Measurements from ENCODE around the gene CAPZB.

Gene CAPZB

DNA sequence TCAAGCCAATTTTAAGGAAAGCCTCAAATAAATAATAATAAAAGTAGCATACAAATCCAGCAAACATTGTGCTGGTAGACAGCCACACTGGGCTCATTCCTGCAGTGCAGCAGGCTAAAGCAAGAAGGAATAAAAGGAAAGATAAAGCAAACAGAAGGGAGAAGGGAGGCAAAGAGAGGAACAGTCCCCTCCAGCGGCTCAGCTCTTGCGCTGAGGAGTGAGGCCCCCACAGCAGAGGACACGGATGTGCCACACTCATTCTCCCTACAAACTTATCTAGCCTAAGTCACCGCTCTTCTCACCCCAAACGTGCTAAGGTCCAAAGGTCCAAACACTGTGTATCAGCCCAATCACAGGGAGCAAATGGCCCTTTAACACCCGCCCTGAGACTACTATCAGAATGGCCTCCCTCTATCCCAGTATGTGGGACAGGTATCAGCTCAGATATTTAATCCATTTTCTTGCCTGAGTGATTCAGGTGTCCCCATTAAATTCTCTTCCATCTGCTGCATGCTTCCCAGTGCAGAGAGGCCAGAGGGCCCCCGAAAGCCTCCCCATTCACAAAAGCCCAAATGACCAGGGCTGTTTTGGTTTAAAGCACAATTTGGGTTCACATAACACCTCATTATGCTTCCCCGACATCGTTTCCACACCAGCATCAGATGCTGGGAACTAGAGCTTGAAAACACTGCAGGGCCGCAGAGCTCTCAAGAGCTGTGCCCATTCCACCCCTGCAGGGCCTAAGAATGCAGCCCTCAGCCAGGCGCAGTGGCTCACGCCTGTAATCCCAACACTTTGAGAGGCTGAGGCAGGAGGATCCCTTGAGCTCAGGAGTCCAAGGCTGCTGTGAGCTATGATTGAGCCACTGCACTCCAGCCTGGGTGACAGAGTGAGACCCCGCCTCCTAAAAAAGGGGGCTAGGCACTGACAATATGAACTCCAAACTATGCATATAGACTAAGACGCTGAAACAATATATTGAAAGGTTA is 17.8 kb downstream of the CAPZB start:
- DNase-seq = no peak

DNA sequence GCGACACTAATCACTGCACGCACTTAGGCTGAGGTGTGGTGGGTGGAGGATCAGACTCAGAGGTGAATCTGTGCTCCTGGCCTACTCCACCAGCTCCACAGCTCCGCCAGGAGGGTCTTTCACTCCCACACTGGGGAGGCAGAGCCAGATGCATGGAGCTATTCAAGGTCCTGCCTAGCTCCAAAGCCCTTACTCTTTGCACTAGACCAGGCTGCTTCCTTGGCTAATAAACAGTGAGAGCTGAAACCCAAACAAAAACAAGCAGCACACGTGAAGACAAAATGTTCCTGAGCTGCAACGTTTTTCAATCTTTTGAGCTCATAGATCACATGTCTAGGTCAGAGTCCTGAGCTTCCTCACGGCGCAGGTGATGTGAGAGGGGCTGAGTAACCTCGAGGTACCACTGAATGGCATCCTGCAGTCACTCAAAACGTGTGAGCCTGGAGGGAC is 19.2 kb downstream of the CAPZB start:
- DNase-seq = no peak

DNA sequence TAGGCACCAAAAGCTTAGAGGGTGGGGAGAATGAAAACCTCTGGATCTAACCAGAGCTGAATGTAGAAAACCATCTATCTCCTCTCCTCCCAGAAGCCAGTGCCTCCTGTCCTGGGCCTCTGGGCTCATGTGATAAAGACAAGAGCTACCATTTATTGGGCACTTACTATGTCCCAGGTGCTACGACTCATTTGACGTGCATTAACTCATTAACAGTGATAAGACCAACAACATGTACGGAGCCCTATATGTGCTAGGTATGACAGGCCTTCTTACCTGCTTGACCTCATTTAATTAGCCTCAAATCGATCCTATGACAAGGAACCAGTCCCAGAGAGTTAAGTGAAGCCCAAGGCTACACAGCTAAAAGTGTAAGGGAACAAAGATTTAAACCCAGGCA is 19.7 kb downstream of the CAPZB start:
- no peak for DNase-seq

DNA sequence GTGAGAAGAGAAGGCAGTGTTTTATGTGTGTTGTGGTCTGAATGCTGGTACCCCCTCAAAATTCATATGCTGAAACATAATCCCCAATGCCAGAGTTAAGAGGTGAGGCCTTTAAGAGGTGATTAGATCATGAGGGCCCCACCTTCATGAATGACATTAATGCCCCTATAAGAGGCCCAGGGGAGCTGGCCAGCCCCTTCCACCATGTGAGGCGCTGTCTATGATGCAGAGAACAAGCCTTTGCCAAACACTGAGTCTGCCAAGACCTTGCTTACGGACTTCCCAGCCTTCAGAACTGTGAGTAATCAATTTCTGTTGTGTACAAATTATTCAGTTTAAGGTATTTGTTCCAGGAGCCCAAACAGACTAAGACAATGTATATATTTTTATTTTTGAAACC is 20.2 kb downstream of the CAPZB start:
- DNase-seq = no peak

DNA sequence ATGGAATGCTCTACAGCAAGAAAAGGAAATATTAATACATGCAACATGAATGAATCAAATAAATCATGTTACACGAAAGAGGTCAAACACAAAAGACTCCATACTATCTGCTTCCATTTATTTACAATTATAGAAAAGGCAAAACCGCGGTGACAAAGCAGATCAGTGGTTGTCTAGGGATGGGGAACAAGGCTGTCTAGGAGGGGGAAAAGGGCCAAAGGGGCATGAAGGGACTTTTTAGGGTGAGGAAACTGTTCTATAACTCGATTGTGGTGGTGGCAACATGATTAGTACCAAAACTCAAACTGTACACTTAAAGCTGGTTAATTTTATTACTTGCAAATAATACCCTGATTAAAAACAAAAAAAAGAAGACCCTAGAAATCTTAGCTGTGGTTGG is 20.6 kb downstream of the CAPZB start:
- no peak for DNase-seq

DNA sequence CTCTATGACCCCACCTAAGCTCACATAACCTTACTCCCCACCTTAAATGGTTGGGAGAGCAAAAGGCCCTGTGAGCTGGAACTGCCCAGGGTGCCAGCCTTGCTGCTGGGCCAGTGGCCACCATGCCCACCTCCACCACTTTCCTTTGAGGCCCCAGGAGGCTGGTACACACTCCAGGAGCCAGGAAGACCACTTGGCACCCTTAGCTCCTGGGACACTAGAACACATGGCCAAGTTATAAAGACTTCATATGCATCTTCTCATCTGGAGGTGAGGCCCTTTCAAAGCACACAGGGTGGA is 21.9 kb downstream of the CAPZB start:
- no peak for DNase-seq

DNA sequence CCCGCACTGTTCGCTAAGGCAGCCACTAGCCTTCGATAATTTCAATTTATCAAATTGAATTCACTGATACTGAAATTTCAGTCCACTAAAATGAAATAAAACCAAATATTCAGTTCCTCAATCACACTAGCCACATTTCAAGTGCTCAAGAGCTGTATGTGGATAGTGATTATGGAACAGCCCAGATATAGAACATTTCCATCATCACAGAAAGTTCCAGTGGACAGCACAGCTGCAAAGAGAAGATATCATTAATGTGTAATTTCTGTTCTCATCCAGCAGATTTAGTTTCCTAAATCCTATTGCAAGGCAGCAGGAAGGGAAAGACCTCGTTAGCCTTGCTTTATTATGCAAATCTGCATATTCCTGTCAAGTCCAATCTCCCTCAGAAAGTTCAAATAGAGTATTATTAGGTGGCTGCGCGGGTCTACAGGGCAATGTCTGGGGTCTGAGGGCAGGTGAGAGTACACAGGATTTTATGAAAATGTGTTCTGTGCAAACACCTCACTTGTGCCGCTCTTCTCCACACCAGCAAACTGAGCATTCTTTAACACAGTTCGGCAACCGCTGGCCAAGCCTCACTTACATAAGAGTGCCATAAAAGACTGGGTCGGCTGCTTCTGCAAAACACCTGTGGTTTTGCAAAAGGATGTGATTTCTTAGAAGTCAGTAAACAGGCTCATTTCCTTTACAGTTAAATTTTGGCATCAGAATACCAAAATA is 22.4 kb downstream of the CAPZB start:
- peak; percentile 82 for DNase-seq

DNA sequence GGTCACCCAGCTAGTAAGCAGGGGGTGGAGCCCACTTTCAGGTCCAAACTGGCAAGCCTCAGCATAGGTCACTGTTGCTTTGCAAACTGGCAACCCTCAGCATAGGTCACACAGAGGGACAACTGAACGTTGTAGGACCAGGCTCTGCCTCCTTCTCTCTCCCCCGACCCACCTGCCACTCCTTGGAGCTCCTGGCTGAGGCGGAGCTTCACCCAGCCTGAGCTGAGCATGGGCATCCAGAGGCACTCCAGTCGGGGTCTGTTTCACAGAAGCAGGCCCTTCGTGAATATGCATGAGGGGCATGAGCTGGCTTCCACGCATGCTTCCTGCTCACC is 24.2 kb downstream of the CAPZB start:
- no peak for DNase-seq

DNA sequence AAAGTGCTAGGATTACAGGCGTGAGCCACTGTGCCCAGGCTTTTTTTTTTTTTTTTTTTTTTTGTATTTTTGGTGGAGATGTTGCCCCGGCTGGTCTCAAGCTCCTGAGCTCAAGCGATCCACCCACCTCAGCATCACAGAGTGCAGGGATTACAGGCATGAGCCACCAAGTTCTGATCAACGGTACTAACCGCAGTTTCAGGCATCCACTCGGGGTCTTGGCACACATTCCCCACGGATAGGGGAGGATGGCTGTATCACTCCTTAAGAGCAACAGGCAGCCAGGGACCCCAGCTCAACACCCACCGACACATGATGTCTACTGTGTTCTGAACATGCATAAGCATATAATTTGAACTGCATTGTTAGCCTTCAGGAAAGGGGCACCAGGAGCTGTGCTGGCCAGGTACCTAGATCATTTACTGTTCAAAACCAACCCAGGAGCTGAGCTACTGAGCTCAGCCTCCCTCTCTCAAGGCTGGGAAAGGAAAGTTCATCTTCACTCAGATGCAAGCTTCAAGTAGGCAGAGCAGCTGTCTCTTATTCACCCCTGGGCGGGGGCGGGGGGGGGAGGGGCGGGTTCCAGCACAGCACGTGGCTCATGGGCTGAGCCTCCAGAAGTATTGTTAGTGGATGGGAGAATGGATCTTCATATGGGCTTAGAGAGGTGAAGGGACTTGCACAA is 24.7 kb downstream of the CAPZB start:
- no peak for DNase-seq

DNA sequence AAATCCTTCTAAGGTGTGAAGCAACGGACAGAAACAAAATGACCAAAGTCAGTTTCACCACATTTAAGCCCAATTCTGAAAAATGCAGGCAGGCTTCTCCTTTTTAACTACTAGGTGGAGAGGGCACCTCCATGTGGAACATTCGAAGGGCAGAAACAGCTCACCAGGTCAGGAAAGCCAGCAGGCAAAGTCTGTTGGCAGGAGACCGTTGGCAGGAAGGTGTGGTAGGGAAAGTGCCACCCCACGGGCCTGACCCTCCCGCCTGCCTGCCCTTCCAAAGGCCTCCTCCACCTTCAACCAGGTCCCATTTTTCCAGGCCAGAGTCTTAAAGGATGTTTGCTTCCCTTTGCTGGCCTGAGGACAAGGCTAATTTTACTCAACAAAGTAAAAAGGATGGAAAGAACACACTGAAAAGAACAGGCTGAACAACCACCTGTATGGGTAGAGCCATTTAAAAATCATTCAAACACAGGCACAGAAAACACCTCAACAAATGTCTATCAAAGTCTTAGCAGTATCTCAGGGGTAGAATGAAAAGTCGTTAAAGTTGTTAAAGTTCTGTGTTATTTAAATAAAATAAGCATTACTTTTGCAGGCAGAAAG is 26.4 kb downstream of the CAPZB start:
- DNase-seq = no peak

DNA sequence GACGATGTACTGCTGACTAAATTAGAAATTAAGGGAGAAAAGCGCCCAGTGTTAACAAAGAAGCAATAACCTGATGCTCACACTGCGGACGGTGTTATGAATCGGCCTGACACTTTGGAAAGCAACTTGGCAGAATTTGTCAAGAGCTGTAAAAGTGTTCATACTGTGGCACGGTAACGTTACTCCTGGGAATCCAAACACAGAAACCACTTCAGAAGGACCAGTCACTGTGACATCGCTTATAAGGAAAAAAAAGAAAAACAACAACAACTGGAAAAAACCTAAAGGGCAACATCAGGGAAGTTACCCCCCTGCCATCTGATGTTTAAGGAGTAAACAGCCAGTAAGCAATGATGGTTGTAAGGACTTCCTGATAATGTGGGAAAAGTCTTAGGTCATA is 27.7 kb downstream of the CAPZB start:
- no peak for DNase-seq

DNA sequence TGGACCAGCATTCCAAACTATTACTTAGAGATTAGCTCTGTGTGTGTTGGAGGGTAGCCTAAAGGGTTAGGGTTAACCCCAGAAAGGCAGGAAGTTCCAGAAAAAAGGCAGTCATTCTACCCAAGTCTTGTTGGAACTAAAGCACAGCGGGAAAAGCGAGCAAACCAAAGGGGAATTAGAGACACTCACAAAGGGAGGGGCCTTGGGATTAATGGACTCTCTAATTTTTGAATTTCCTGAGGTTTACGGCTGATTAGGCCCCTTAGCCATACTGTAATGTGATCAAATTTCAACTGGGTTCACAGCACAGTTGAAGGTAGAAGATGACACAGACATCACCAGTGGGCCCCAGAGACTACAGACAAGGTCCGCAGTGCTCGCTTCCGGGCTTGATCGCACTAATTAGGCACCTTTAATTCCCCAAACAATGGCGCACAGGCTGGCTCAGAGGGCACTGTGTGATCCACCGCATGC is 28.3 kb downstream of the CAPZB start:
- no peak for DNase-seq

DNA sequence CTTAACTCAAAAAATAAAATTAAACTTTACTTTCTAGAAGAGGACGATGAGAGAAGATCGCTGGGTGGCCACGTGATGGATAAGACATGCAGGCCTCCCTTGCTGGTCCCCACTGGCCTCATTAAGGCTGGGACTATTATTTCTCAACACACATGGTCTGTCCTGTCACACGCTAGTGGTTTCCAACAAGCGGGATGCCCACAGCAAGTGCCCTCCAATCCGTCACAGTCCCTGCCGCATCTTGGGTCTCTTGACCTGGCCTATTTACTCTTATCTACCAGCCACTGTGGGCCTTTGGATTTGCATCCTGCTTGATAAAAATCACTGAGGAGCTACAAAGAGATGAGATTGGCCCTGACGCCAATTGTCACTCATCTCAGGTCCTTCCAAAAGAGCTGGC is 30.0 kb downstream of the CAPZB start:
- DNase-seq = no peak

DNA sequence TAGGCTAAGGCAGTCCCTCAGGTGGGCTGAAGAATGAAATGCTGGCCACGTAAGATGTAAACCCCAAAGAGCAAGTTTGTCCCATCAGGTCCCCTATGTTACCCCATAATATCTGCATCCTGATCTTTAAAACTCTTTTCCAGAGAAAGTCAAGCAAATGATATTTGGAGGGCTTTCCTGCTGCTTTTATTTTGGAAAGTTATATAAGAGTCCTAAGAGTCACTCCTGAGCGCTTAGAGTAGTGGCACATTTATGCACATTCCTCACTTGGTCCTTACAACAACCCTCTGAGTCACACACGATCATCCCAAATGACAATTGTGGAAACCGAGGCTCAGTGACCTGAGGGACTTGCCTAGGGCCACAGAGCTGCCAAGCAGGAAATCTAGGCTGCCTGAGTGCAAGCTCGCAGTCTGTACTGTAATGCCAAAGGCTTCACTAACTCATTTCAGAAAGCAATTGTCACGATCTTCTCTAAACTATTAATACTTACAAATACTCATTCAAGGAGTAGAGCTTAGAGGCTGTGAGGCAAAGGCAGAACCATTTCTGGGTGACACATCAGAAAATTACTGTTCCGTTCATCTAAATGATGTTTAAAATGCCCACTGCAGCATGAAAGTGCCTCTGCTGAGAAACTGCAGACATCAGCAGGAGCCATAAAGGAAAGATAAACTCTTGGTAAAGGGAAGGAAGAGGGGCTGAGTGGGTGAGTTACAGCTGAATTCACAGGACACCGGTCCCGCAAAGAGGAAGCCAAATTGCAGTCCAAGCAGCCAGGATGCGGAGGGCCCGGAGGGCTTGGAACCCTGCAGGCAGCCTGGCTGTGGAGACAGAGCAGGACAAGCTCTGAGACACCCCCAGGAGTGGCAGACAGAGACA is 30.8 kb downstream of the CAPZB start:
- DNase-seq = no peak

DNA sequence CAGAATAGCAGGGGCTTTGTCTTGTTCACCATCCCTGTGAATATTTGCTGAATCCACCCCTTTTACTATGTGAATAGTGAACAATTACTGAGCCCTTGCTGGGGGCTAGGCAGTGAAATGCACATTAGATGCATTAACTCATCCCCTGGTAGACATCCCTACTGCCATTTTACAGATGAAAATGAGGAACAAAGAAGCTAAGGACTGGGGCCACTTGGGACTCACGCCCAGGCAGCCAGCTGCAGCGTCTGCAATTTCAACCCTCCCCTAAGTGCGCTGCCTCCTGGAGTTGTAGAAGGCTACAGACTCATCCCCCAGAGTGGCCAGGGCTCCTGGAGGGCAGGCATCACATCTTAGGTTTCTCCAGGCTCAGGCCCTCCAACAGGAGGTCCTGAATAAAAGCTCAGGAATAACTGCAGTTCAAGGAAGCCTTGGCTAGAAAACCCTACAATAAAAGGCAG is 31.6 kb downstream of the CAPZB start:
- DNase-seq = no peak

DNA sequence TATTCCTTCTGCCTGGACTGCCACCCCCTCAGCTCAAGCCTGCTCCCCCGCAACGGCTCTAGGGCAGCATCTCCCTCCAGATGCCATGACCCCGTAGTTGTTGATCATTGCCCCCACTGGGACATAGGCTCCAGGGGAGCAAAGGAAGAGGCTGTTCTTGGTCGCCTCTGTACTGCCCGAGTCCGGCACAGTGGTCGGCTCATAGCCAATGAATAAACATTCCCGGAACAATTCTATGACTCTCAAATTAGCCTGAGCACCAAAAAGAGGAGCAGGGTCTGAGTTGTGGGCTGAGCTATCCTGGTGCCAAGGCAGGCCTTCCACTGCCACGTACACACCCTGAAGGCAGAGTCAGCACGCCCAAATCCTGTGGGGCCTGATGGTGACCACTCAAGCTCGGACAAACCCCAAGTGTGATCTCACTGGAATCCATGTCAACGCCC is 33.1 kb downstream of the CAPZB start:
- no peak for DNase-seq

DNA sequence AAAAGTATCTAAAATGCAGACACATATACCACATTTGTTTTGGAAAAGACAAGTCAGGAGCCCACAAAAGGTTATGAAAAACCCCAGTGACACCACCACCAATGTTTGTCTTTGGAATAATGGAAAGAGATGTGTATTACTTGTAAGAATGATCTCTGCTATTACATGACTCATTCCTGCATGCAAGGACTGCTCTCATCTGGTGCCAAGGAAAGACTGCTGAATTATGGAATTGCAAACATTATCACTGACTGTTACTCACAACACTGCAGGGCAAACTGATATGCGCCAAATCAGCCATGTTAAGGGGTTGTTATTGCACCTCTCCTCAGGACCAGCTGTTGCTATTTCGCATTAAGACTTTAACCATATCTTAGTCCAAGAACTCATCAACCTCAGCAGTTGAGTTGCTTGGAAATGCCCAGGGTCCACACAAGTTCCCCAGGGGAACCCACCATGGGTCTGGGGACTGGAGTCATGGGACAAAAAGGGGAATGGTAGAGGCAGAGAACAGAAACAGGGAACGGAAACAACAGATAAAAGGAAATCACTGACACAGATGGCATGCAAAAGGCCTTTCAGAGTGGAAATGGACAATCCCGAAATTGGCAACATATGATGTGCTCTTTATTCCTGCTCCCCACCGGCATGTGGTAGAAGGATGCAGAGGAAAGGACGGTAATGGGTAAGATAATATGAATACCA is 34.4 kb downstream of the CAPZB start:
- DNase-seq = no peak

DNA sequence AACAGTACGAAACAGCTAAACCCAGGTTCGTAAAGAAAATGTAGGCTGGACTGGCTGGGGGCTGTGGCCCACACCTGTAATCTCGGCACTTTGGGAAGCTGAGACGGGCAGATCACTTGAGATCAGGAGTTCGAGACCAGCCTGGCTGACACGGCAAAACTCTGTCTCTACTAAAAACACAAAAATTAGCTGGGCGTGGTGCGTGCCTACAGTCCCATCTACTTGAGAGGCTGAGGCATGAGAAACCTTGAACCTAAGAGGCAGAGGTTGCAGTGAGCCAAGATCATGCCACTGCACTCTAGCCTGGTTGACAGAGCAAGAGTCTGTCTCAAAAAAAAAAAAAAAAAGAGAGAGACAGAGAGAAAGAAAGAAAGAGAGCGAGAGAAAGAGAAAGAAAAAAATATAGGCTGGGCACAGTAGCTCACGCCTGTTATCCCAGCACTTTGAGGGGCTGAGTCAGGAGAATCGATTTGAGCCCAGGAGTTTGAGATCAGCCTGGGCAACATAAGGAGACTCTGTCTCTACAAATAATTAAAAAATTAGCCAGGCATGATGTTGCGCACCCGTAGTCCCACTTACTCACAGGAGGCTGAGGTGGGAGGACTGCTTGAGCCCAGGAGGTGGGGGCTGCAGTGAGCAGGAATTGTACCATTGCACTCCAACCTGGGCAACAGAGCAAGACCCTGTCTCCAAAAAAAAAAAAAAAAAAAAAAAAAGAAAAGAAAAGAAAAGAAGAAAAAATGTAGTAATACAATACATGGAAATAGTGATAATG is 35.7 kb downstream of the CAPZB start:
- DNase-seq = no peak

DNA sequence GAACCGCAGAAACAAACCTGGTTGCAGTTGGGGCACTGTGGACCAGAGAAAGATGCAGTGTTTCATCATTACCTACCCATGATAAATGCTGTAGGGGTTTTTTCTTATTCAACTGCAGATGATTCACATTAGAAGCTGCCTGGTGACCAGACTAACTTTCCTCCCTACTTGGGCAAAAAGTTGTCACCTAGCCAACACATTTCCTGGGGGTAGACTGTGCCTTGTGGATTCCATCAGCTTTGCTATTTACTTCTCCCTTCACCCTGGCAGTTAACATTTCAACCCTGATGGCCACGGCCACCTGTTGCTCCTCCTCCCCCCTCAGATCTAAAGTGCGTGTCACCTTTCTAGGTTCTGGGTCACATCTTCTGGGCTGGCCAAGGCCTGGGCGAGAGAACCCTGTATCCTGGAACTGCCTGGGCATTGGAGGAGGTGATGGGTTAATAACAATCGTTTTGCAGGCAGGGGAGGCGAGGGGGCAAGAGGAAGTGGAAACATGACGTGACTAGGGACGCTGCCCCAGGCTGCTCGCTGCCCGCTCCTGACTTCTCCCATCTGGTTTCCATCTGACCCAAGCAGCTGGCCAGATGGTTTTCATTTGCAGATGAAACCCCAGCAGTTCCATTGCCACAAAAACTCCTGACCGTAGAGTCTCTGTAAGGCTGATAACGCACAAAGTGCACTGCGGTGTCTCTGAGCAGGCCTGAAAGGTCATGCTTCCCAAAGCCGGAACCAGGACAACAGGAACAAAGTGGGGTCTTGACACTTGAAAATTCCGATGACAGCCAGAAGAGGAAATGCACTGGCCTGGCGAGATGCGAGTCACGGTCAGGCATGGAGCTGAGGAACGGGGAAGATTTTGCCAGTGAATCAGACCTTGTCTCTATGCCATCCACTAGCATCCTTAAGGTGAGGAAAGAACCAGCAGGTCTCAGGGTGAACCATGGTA is 36.6 kb downstream of the CAPZB start:
- DNase-seq = no peak
